Activated CD8-positive, alpha-beta memory T cell treated with anti-CD3 and anti-CD28 coated beads for 4 hours (primary cell): ENCODE data around the gene VSTM2L.

Source experiments
- DNase-seq, 2 donors: peaks; one replicate each; pipeline ENCODE4 v3.0.0-alpha.2; 2020; ENCODE audit warnings: low read depth in 2 of 2

VSTM2L gene

GRCh38 chr20:37918035-37918434 lies 15.1 kb downstream of the VSTM2L start:
- DNase-seq: no peak

- no peak for DNase-seq
Measured at GRCh38 chr20:37919389-37920040, 16.6 kb downstream of the VSTM2L start.

GRCh38 chr20:37920270-37920669 lies 17.3 kb downstream of the VSTM2L start:
- DNase-seq: no peak

GRCh38 chr20:37920679-37921322 lies 17.9 kb downstream of the VSTM2L start:
- no peak for DNase-seq

- DNase-seq: no peak
Measured at GRCh38 chr20:37921341-37921929, 18.5 kb downstream of the VSTM2L start.

GRCh38 chr20:37922016-37922415 lies 19.1 kb downstream of the VSTM2L start:
- no peak for DNase-seq

GRCh38 chr20:37925265-37926165 lies 22.6 kb downstream of the VSTM2L start:
- DNase-seq: no peak

GRCh38 chr20:37926612-37927011 lies 23.7 kb downstream of the VSTM2L start:
- DNase-seq: no peak

GRCh38 chr20:37927410-37928095 lies 24.6 kb downstream of the VSTM2L start:
- DNase-seq: no peak

GRCh38 chr20:37928996-37929682 lies 26.2 kb downstream of the VSTM2L start:
- no peak for DNase-seq

GRCh38 chr20:37929683-37930014 lies 26.7 kb downstream of the VSTM2L start:
- DNase-seq: no peak

GRCh38 chr20:37931153-37931922 lies 28.4 kb downstream of the VSTM2L start:
- no peak for DNase-seq

GRCh38 chr20:37932074-37932473 lies 29.1 kb downstream of the VSTM2L start:
- no peak for DNase-seq

- DNase-seq: no peak
Measured at GRCh38 chr20:37932919-37933318, 30.0 kb downstream of the VSTM2L start.

GRCh38 chr20:37933786-37934633 lies 31.1 kb downstream of the VSTM2L start:
- DNase-seq: no peak

- DNase-seq: no peak
Measured at GRCh38 chr20:37934634-37935375, 31.9 kb downstream of the VSTM2L start.

GRCh38 chr20:37935435-37935834 lies 32.5 kb downstream of the VSTM2L start:
- no peak for DNase-seq

GRCh38 chr20:37936041-37936440 lies 33.1 kb downstream of the VSTM2L start:
- DNase-seq: no peak

- DNase-seq: no peak
Measured at GRCh38 chr20:37936451-37936850, 33.5 kb downstream of the VSTM2L start.
